GM12891 (cell line): Measurements from ENCODE around the gene GPC5.

ENCODE experiments used
- POLR2A ChIP-seq: IDR thresholded peaks from 2 replicates; pipeline ENCODE4 v1.6.1; 2011; ENCODE audit warnings: low read depth, low read length, control low read depth
- POLR2AphosphoS5 ChIP-seq: IDR thresholded peaks from 2 replicates; pipeline ENCODE4 v1.6.1; 2011; ENCODE audit warnings: low read depth, low read length, control low read depth

- TF ChIP-seq POLR2AphosphoS5 (no peak), POLR2A (no peak)
These were observed 1429.1 kb downstream of the GPC5 start for GRCh38 chr13:92827503-92827902.
